K562 (cell line): Measurements from ENCODE around the gene SLC30A3. TPM values are rescaled to one million over a fixed set of nuclear protein-coding genes. Genes with fewer than 3 reads are reported as not detected.

Experiments
- ATAC-seq: fragments of 200-7000 bp; cut with Tn5 transposase; 3 replicates; pipeline ENCODE4 v1.9.1; 2020; ENCODE audit warnings: moderate library complexity
- BruUV-seq: library from RNA; stranded (reverse); fragments of 400-500 nt; replicated peaks from 2 replicates; lab custom pipeline; 2021; lab: Mats Ljungman, UMichigan
- CTCF ChIA-PET: fragments of 300-600 bp; formaldehyde crosslinking; extraction: SDS; loops from one replicate; lab custom pipeline; 2021; ENCODE audit warnings: low intra/inter-chr PET ratio; lab: Yijun Ruan, JAX
- POLR2A ChIA-PET: fragments of 300-600, 350-650 bp; sonication (Branson Sonifier 250); formaldehyde crosslinking; extraction: SDS; loops from one replicate; lab custom pipeline; 2021; ENCODE audit warnings: antibody characterized with exemption, inconsistent platforms; lab: Yijun Ruan, JAX
- DNase-seq, 4 experiments: peaks; one replicate each; pipeline versions ENCODE4 v3.0.0 to v3.0.0-alpha.2; 2011 to 2018; ENCODE audit warnings: low spot score in 3 of 4, mixed read lengths in 3 of 4; ENCODE audit errors: extremely low read depth in 1 of 4
- FAIRE-seq: peaks from 2 replicates; lab custom pipeline; 2011; peaks lifted over from hg19 to GRCh38; lab: Jason Lieb, UNC
- H2AFZ ChIP-seq: 2 replicates; pipeline ENCODE4 v1.6.0; 2011; ENCODE audit warnings: low read depth, low read length, control low read depth, inconsistent platforms
- H3K27ac ChIP-seq: fragments of 200-600 bp; 3 replicates; pipeline ENCODE4 v1.8.0; 2011; ENCODE audit warnings: low read depth, mild to moderate bottlenecking, control low read depth, inconsistent platforms, low read length, moderate library complexity, mixed read lengths; ENCODE audit errors: extremely low read depth
- H3K27me3 ChIP-seq, 2 experiments: fragments of 300-600 bp in 1 of 2; 2 replicates in 1 of 2; 3 replicates in 1 of 2; pipeline versions ENCODE4 v1.6.0 to v1.8.0; 2011; ENCODE audit warnings: inconsistent platforms in 2 of 2, low read length in 2 of 2, mild to moderate bottlenecking in 1 of 2, mixed read lengths in 1 of 2, moderate library complexity in 1 of 2; ENCODE audit not compliant: control insufficient read depth in 2 of 2, insufficient read depth in 2 of 2
- H3K36me3 ChIP-seq: fragments of 300-600 bp; 3 replicates; pipeline ENCODE4 v1.8.0; 2011; ENCODE audit warnings: mild to moderate bottlenecking, low read length, inconsistent platforms; ENCODE audit not compliant: control insufficient read depth, insufficient read depth
- H3K4me1 ChIP-seq, 2 experiments: fragments of 200-600 bp in 1 of 2; replicated peaks in 1 of 2; 2 replicates in 1 of 2; 3 replicates in 1 of 2; pipeline versions ENCODE4 v1.5.1 to v1.8.0; 2011; ENCODE audit warnings: inconsistent platforms in 2 of 2, low read length in 2 of 2, mild to moderate bottlenecking in 1 of 2, mixed read lengths in 1 of 2, moderate library complexity in 1 of 2; ENCODE audit not compliant: control insufficient read depth in 2 of 2, insufficient read depth in 2 of 2
- H3K4me2 ChIP-seq: 2 replicates; pipeline ENCODE4 v1.6.1; 2011; ENCODE audit warnings: low read length, control low read depth, inconsistent platforms, mixed read lengths; ENCODE audit not compliant: insufficient read depth
- H3K4me3 ChIP-seq: fragments of 200-600 bp; sonication (generic), shearing (Covaris generic); 2 replicates; pipeline ENCODE4 v1.5.1; 2016; ENCODE audit warnings: control low read depth, inconsistent platforms
- H3K79me2 ChIP-seq: fragments of 200-600 bp; 3 replicates; pipeline ENCODE4 v1.8.0; 2011; ENCODE audit warnings: low read length, inconsistent platforms; ENCODE audit not compliant: control insufficient read depth, insufficient read depth
- H3K9ac ChIP-seq, 2 experiments: 2 replicates each; pipeline versions ENCODE4 v1.6.0 to v1.6.1; 2011; ENCODE audit warnings: low read depth in 2 of 2, low read length in 2 of 2, control low read depth in 1 of 2, inconsistent platforms in 1 of 2, mild to moderate bottlenecking in 1 of 2, mixed read lengths in 1 of 2; ENCODE audit not compliant: insufficient read depth in 1 of 2
- H3K9me1 ChIP-seq: one replicate; pipeline ENCODE4 v1.6.0; 2011; ENCODE audit warnings: inconsistent platforms, mild to moderate bottlenecking, low read length, moderate library complexity; ENCODE audit not compliant: control insufficient read depth, insufficient read depth
- H3K9me3 ChIP-seq: replicated peaks from 2 replicates; pipeline ENCODE4 v1.5.1; 2011; ENCODE audit warnings: low read depth, low read length, inconsistent platforms; ENCODE audit not compliant: control insufficient read depth, insufficient read depth
- H4K20me1 ChIP-seq: replicated peaks from 2 replicates; pipeline ENCODE4 v1.6.1; 2011; ENCODE audit warnings: low read length, inconsistent platforms, mixed read lengths; ENCODE audit not compliant: control insufficient read depth, insufficient read depth
- ATF3 ChIP-seq, 2 experiments: fragments of 450-650 bp in 1 of 2; sonication (generic) in 1 of 2; formaldehyde crosslinking in 1 of 2; IDR thresholded peaks in 1 of 2; conservative IDR thresholded peaks in 1 of 2; 2 replicates each; pipeline versions ENCODE4 v1.6.1 to v1.8.1; 2016 to 2023; ENCODE audit warnings: mild to moderate bottlenecking in 2 of 2, moderate library complexity in 2 of 2, inconsistent platforms in 1 of 2, missing genetic modification reagents in 1 of 2
- ATF4 ChIP-seq: fragments of 450-650 bp; formaldehyde crosslinking; IDR thresholded peaks from 2 replicates; pipeline ENCODE4 v1.4.0; 2022; ENCODE audit warnings: mild to moderate bottlenecking, moderate library complexity
- CBX3 ChIP-seq, 2 experiments: IDR thresholded peaks; 1 replicate in 1 of 2; 2 replicates in 1 of 2; pipeline ENCODE4 v1.6.1; 2012; ENCODE audit warnings: inconsistent platforms in 2 of 2, low read length in 2 of 2, borderline replicate concordance in 1 of 2, control low read depth in 1 of 2
- CBX5 ChIP-seq: IDR thresholded peaks from 2 replicates; pipeline ENCODE4 v1.6.1; 2014; ENCODE audit warnings: low read depth, borderline replicate concordance
- CBX8 ChIP-seq: fragments of 200-600 bp; sonication (generic); IDR thresholded peaks from 2 replicates; pipeline ENCODE4 v1.6.1; 2012; ENCODE audit warnings: borderline replicate concordance, mixed run types, low read depth, mild to moderate bottlenecking, moderate library complexity, mixed read lengths, low read length, control low read depth, inconsistent platforms; ENCODE audit not compliant: poor library complexity, severe bottlenecking; ENCODE audit errors: extremely low read depth
- CCAR2 ChIP-seq: fragments of 200-400 bp; formaldehyde crosslinking; IDR thresholded peaks from 2 replicates; pipeline ENCODE4 v1.6.1; 2017; ENCODE audit warnings: mild to moderate bottlenecking, low read depth, low read length
- EHMT2 ChIP-seq: fragments of 450-650 bp; IDR thresholded peaks from 2 replicates; pipeline ENCODE4 v1.6.1; 2018; ENCODE audit warnings: antibody characterized with exemption
- HNRNPH1 ChIP-seq: fragments of 200-400 bp; formaldehyde crosslinking; optimal IDR thresholded peaks from 2 replicates; pipeline ENCODE3; 2017; ENCODE audit warnings: low read depth, mild to moderate bottlenecking, low read length, moderate library complexity
- HNRNPK ChIP-seq: fragments of 200-400 bp; formaldehyde crosslinking; IDR thresholded peaks from one replicate; pipeline ENCODE4 v1.6.1; 2018; ENCODE audit warnings: mild to moderate bottlenecking, low read depth, low read length; ENCODE audit not compliant: poor library complexity, severe bottlenecking
- MEIS2 ChIP-seq: fragments of 450-650 bp; IDR thresholded peaks from 2 replicates; pipeline ENCODE4 v1.6.1; 2014; ENCODE audit warnings: mild to moderate bottlenecking; ENCODE audit not compliant: partially characterized antibody
- PHF21A ChIP-seq: fragments of 450-650 bp; IDR thresholded peaks from 2 replicates; pipeline ENCODE4 v1.6.1; 2017; ENCODE audit warnings: low read depth, borderline replicate concordance
- SP2 ChIP-seq: IDR thresholded peaks from 2 replicates; pipeline ENCODE4 v1.6.1; 2011; ENCODE audit warnings: mild to moderate bottlenecking, low read depth, low read length, moderate library complexity; ENCODE audit not compliant: poor library complexity, severe bottlenecking; ENCODE audit errors: extremely low read depth
- SREBF2 ChIP-seq: sonication (generic); formaldehyde crosslinking; IDR thresholded peaks from 2 replicates; pipeline ENCODE4 v1.4.0; 2020; ENCODE audit warnings: mild to moderate bottlenecking, missing genetic modification reagents
- TEAD2 ChIP-seq: fragments of 450-650 bp; IDR thresholded peaks from 2 replicates; pipeline ENCODE4 v1.6.1; 2016; ENCODE audit warnings: missing genetic modification characterization, control low read depth, missing compliant biosample characterization
- WGBS: fragments of 100-300 bp; shearing (Covaris generic); methylation state at CpG from one replicate; pipeline ENCODE4 v1.1.6; 2016; ENCODE audit warnings: low coverage, mixed read lengths; ENCODE audit not compliant: insufficient coverage; ENCODE audit errors: missing lambda C conversion rate; 5-methylcytosine and 5-hydroxymethylcytosine counted together
- in situ Hi-C: fragments of 300-500 bp; cut with MboI; formaldehyde crosslinking; loops from 4 replicates; pipeline ENCODE4 v1.15.0; 2018; ENCODE audit warnings: inconsistent platforms, mixed read lengths
- intact Hi-C: fragments of 100-400 bp; cut with micrococcal nuclease; formaldehyde crosslinking; loops from 2 replicates; pipeline ENCODE4 v1.14.2; 2022
- polyA plus RNA-seq, 8 experiments: library from polyadenylated mRNA; depleted of rRNA in 4 of 8; stranded (reverse) in 5 of 8; unstranded in 3 of 8; fragments of >200 nt; fragmentation: Nextera tagmentation in 2 of 8; fragmentation: Illumina TruSeq in 1 of 8; extraction: Ambion mirVana in 2 of 8; extraction: Trizol in 1 of 8; gene quantifications; 2 replicates each; pipeline versions ENCODE4 v1.2.1 to v1.2.3, GENCODE V29; 2011 to 2014; ENCODE audit warnings: inconsistent platforms in 1 of 8, missing spikeins in 1 of 8
- total RNA-seq, 7 experiments: library from RNA; depleted of rRNA in 6 of 7; stranded (reverse); fragments of >200 nt in 6 of 7; fragmentation: Illumina TruSeq in 2 of 7; extraction: Trizol in 2 of 7; gene quantifications; 2 replicates each; pipeline versions ENCODE4 v1.2.1 to v1.2.3, GENCODE V29; 2011 to 2021; ENCODE audit warnings: low replicate concordance in 1 of 7

The SLC30A3 gene
- total and polyA plus RNA-seq, 9 of the 15 experiments (the other 6 are each of a cell fraction or from before 2014, with no cell fraction given), result 0.03 to 2.7 (median 0.89) TPM; not detected in 1

GRCh38 chr2:27304488-27305240, 41.8 kb upstream of the SLC30A3 start:
- BruUV-seq, result no TSS peak
- no peaks in the 10 kb centered on the region for H3K79me2 ChIP-seq
- intact Hi-C loops, result loop anchor here (5.0 kb wide), 3 partner anchors 68 to 378 kb away; partner anchors contain the start of genes EIF2B4 and SNX17
- TF ChIP-seq EHMT2 (no peak), CBX5 (no peak), PHF21A (no peak), CCAR2 (no peak), TEAD2 (tag) (no peak), HNRNPH1 (no peak), HNRNPK (no peak), CBX8 (no peak), SP2 (no peak), SREBF2 (CRISPR knock-in tag) (no peak), MEIS2 (no peak), ATF4 (CRISPR knock-in tag) (no peak), CBX3 (IDR thresholded peaks at IDR 0.05; ENCODE audit: borderline replicate concordance in 1 of 2, low read length in 2 of 2) (no peak), ATF3 (IDR thresholded peaks at IDR 0.05) (no peak), ATF3 (CRISPR knock-in tag; conservative IDR thresholded peaks at IDR 0.05) (no peak)
- ATAC-seq, result no peak
- peak; percentile 37 for FAIRE-seq
- no peaks in the 10 kb centered on the region for H3K9me3 ChIP-seq
- no peaks in the 10 kb centered on the region for H3K27me3 ChIP-seq
- H3K4me3 ChIP-seq, result no peak overlapping the region
- CTCF ChIA-PET, result interaction anchor here (1.3 to 2.7 kb wide), 3 partner anchors 24 to 207 kb away, joined by 8 to 23 read pairs (median 19); no protein-coding TSS in a partner anchor
- DNase-seq, result no peak
- H3K36me3 ChIP-seq, result peaks cover 14% of the 10 kb centered on the region; the same call in 2 of the 3 replicates
- WGBS, result 21% methylated on average over 8 of the region's 13 CpGs
- H3K9ac ChIP-seq, result no peak overlapping the region
- H3K4me2 ChIP-seq, result no peak overlapping the region
- no peaks in the 10 kb centered on the region for H3K9me1 ChIP-seq
- no peaks in the 10 kb centered on the region for H4K20me1 ChIP-seq
- in situ Hi-C loops, result no loop called here
- POLR2A ChIA-PET, result interaction anchor here (0.6 to 1.5 kb wide), 2 partner anchors 10 to 329 kb away, joined by 3 to 4 read pairs; no protein-coding TSS in a partner anchor
- no peak overlapping the region for H3K27ac ChIP-seq
- no peak overlapping the region for H2AFZ ChIP-seq
- peaks cover 0 to 8% of the 10 kb centered on the region in 2 experiments; a peak in 3 of 5 replicates for H3K4me1 ChIP-seq
